Embryonic facial prominence (tissue), 1 donor: ENCODE data around the gene ETF1.

Experiments used
- DNase-seq: peaks from one replicate; pipeline ENCODE4 v3.0.0-alpha.2; 2016; ENCODE audit errors: extremely low spot score

The ETF1 gene

DNA sequence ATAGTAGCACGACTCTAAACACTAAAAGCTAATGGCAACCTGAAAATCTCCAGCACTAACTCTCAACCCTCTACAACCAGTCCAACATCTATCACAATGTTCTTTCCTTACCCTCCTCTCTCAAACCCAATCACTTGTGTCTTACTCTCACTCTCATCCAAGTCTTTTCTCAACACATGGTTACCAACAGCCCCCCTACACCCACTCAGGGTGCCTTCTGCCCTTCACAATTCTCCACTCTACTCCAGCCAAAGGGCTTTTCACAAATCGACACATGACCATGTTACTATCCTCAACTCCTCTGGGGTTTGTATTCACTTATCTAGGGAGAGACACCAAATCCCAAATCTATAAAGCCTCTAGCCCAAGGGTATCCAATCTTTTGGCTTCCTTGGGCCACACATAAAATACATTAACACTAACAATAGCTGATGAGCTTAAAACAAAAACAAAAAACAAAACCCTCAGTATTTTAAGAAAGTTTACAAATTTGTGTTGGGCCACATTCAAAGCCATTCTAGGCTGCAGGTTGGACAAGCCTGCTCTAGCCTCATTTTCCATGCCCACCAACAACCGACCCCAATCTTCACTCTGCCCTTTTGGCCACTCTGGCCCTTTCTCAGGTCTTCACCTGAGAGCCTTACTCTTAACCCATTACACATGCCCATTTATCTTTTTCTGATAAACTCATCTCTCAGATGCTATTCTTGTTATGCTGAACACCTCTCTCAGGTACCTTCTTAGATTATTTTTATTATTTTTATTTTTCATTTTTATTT lies 20.5 kb upstream of the ETF1 start:
- DNase-seq = no peak

DNA sequence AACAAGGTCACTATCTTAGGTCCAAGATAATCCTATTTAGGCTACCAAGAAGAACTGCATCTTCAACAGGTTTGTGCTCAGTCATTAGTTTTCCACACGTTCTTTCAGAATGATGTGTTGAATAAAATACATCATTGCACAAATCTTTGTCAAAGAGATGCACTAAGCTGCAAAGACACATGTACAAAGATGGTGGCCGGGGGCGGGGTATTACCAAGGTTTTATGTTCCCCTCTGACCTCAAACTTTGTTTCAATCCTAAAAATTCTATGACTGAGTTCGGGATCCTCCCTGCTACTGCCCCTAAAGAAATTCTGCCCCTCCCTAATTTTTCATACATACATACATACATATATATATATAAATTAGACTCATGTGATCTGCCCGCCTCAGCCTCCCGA lies 17.9 kb upstream of the ETF1 start:
- no peak for DNase-seq

DNA sequence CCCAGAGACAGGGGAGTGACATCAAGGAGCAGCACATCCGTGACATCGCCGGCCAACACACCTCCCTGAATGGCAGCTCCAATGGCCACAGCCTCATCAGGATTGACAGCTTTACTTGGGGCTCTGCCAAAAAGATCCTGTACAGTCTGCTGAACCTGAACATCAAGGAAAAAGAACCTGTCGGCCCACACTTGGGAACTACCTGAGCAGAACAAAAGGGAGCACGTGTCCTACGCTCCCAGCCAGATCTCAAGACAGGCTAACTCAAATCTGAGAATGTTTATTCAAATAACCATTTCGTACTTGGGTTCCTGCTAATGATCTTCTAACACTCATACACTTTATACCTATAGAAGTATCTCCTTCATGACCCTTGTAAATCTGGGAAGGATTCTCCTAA lies 16.9 kb upstream of the ETF1 start:
- DNase-seq = no peak

DNA sequence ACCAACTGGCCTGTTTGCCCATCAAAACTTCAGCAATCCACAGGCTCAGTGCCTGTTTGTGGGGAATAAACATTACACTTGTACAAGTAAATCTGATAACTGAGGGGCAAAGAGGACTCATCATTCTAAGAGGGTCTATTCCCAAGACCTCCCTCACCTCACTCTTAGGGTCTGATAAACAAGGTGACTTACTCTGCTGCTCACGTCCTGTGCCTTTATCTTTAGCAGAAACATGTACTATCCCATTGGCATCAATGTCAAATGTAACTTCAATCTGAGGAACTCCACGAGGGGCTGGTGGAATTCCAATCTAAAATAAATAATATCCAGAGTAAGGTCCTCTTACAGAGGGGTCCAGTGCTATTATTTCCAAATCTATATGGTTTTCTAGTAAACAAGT lies 14.6 kb upstream of the ETF1 start:
- DNase-seq = no peak

DNA sequence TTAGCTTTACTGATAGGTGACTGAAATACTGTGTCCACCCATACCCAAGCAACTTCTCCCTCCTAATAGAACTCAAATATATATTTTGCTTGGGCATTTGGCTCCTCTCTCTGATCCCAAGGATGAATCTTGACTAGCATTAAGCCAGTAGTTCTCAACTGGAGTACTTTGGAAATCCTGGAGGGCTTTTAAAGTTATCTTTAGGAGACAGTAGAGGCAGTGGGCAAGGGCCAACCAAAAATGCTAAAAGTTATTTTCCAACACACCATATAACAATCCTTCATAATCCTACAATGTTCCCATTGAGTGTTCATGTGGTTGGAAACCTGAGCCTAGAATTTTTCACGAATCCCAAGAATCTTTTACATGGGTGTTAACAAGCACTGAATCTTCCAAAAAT lies 11.1 kb upstream of the ETF1 start:
- DNase-seq = no peak

GRCh38 chr5:138553437-138554095 lies 10.5 kb upstream of the ETF1 start:
- no peak for DNase-seq

GRCh38 chr5:138552657-138553056 lies 9.6 kb upstream of the ETF1 start:
- no peak for DNase-seq

- no peak for DNase-seq
Measured at GRCh38 chr5:138549414-138549813, 6.4 kb upstream of the ETF1 start.

DNA sequence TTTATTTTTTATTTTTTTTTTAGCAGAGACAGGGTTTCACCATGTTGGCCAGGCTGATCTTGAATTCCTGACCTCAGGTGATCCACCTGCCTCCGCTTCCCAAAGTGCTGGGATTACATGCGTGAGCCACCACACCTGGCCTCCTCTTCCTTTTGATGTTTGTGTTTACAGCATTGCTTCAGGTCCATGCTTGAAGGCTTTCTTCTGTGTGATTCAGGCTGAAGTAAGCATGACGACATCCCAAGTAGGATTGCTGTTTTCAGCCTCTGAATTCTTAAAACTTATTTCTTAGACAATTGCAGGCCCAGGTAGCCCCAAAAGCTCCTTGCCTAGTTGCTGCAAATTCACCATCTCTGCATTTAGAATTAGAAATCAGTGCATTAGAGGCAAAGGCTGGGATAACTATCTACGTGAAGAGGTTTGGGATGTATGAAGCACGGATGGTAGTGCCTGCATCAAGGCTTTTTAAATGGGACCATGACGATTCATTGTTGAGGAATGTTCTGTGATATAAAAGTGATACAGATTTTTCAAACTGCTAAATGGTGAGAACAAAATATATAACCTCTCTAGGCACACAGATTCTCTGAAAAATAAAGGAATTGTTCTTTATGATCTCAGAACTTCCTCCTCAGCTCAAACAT lies 3.0 kb upstream of the ETF1 start:
- DNase-seq = no peak

DNA sequence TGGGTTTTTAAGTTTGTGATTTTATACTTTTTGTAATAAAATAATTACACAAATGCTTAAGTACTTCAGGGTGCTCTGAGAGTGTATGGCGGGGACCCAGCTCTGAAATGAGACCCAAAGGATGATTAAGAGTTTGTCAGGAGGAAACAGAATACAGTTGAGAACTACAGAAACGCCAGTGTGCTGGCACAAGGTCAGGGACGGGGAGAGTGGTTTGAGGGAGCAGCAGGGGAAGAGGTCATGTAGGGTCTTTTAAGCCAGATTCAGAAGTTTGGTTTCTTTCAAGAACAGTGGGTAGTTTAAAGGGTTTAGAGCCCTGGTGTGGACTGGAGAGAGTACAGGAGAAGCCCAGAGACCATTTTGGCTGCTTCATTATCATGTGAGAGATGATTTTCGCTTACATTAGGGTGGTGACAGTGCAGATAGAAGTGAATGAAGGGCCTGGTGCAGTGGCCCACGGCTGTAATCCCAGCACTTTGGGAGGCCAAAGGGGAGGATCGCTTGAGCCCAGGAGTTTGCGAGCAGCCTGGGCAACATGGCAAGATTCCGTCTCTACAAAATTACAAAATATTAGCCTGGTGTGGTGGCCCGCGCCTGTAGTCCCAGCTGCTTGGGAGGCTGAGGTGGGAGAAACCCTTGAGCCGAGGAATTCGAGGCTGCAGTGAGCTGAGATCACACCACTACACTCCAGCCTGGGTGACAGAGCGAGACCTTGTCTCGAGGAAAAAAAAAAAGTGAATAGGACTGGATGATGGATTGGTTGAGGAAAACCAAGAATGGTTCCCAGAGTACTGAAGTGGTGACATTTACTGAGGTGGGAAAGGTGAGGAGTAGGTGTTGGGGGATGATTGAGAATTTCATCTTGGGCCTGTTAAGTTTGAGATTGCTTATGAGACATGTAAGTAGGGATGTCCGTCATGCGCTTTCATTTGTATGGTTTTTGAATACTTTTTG lies 1.4 kb upstream of the ETF1 start:
- no peak for DNase-seq

GRCh38 chr5:138543730-138544104 lies 681 bp upstream of the ETF1 start:
- no peak for DNase-seq

DNA sequence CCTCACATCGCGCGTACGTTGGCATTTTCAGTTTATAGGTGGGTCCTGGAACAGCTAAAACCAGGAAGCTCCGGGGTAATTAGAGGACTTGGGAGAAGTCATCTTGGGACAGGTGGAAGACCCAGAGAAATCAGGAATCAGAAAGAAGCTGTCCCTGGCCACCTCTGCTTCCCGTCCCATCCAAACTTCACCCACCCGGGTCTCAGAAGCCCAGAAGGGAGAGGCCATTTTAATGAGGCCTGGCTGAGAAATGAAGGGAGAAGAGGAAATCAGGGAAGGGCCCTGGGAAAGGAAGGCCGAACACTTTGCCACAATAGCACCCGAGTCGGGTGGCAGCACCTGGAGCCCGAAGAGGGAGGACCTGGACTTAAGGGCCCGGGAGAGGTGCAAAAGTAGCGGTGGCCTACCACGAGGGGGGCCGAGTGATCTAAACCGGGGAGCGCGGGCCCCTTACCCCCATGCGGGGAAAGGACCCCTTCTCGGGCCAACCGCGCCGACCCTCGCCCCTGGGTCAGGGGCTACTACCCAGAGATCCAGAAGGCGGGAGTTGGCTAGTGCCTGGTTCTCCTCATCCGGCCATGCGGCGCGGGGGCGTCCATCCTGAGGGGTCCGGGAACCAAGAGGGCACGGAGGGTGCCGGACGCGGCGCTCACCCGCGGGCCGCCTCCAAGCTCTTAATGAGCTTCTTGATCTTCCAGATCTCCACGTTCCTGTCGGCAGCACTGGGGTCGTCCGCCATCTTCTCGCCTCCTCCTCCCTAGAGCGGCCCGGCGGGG lies 668 bp downstream of the ETF1 start:
- DNase-seq = no peak

GRCh38 chr5:138541511-138542179 lies 1.4 kb downstream of the ETF1 start:
- DNase-seq = no peak

DNA sequence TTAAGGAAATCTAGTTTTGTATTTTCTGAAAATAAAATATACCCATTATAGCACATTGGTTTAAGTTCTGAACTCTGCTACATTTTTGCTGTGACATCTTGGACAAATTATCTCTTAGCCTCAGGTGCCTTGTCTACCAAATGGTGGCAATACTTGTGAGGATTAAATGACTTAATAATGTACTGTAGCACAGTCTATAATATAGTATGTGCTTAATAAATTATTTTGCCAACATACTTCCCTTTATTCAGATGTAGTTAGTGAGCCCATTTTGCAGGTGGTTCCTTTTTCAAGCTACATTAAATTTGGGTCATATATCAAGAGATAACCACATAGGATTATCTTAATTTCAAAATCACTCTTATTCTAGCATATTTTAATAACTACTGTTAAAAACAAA lies 3.2 kb downstream of the ETF1 start:
- DNase-seq = no peak

GRCh38 chr5:138538943-138539627 lies 4.0 kb downstream of the ETF1 start:
- no peak for DNase-seq

- no peak for DNase-seq
Measured at GRCh38 chr5:138536665-138537315, 6.2 kb downstream of the ETF1 start.

- DNase-seq = no peak
Measured at GRCh38 chr5:138536215-138536614, 6.8 kb downstream of the ETF1 start.

- no peak for DNase-seq
Measured at GRCh38 chr5:138533973-138534941, 8.8 kb downstream of the ETF1 start.
